Osteoblast (primary cell): ENCODE measurements around the gene OPCML. TPM values are rescaled to one million over a fixed set of nuclear protein-coding genes. Genes with fewer than 3 reads are reported as not detected.

Source experiments
- DNase-seq: peaks from one replicate; pipeline ENCODE4 v3.0.0; 2011; ENCODE audit warnings: low spot score, mixed read lengths; ENCODE audit not compliant: insufficient read length; ENCODE audit errors: missing footprints
- H2AFZ ChIP-seq: 2 replicates; pipeline ENCODE4 v1.6.0; 2011; ENCODE audit warnings: mild to moderate bottlenecking, low read length
- H3K27ac ChIP-seq: 2 replicates; pipeline ENCODE4 v1.5.1; 2011; ENCODE audit warnings: mild to moderate bottlenecking, low read depth, low read length, moderate library complexity
- H3K27me3 ChIP-seq: 2 replicates; pipeline ENCODE4 v1.6.0; 2012; ENCODE audit warnings: mild to moderate bottlenecking, control low read depth, inconsistent platforms, low read length, moderate library complexity; ENCODE audit not compliant: insufficient read depth
- H3K36me3 ChIP-seq: 2 replicates; pipeline ENCODE4 v1.5.1; 2011; ENCODE audit warnings: mild to moderate bottlenecking, low read length, control low read depth, moderate library complexity; ENCODE audit not compliant: insufficient read depth
- H3K4me1 ChIP-seq: 2 replicates; pipeline ENCODE4 v1.5.1; 2011; ENCODE audit warnings: mild to moderate bottlenecking, low read length, control low read depth, moderate library complexity; ENCODE audit not compliant: insufficient read depth
- H3K4me2 ChIP-seq: 2 replicates; pipeline ENCODE4 v1.6.0; 2011; ENCODE audit warnings: mild to moderate bottlenecking, low read length; ENCODE audit not compliant: insufficient read depth
- H3K4me3 ChIP-seq: fragments of 200-600 bp; sonication (generic); 3 replicates; pipeline ENCODE4 v1.5.1; 2012; ENCODE audit warnings: mild to moderate bottlenecking, low read length, inconsistent platforms; ENCODE audit not compliant: insufficient read depth
- H3K79me2 ChIP-seq: 2 replicates; pipeline ENCODE4 v1.6.0; 2012; ENCODE audit warnings: mild to moderate bottlenecking, low read length, control low read depth, inconsistent platforms; ENCODE audit not compliant: insufficient read depth
- H3K9me3 ChIP-seq: 2 replicates; pipeline ENCODE4 v1.5.1; 2011; ENCODE audit warnings: low read depth, low read length, control low read depth
- H4K20me1 ChIP-seq: 2 replicates; pipeline ENCODE4 v1.6.0; 2012; ENCODE audit warnings: mild to moderate bottlenecking, low read length, control low read depth; ENCODE audit not compliant: insufficient read depth
- CTCF ChIP-seq: IDR thresholded peaks from 2 replicates; pipeline ENCODE4 v1.5.1; 2011; ENCODE audit warnings: mild to moderate bottlenecking, low read depth, low read length, moderate library complexity; ENCODE audit errors: extremely low read depth
- total RNA-seq: library from RNA; depleted of rRNA; stranded (reverse); fragments of >200 nt; gene quantifications from 2 replicates; pipeline ENCODE4 v1.2.3, GENCODE V29; 2012

The OPCML gene
- total RNA-seq, 1 donor: 0.36 TPM

GRCh38 chr11:133107763-133108162 lies 424.5 kb downstream of the OPCML start:
- H2AFZ ChIP-seq: no peak overlapping the region
- TF ChIP-seq CTCF: no peak
- DNase-seq: no peak

GRCh38 chr11:133107136-133107535 lies 425.2 kb downstream of the OPCML start:
- no peak for TF ChIP-seq CTCF
- Histone ChIP-seq H3K4me2 (no peak overlapping the region), H3K27ac (no peak overlapping the region), H3K27me3 (no peaks in the 10 kb centered on the region), H3K79me2 (no peaks in the 10 kb centered on the region), H4K20me1 (no peaks in the 10 kb centered on the region), H3K4me1 (no peaks in the 10 kb centered on the region), H3K9me3 (no peaks in the 10 kb centered on the region), H3K4me3 (no peak overlapping the region), H3K36me3 (no peaks in the 10 kb centered on the region), H2AFZ (no peak overlapping the region)
- DNase-seq: no peak

More at GRCh38 chr11:133107763-133108162, 424.5 kb downstream of the OPCML start:
- no peaks in the 10 kb centered on the region for H4K20me1 ChIP-seq
- no peak overlapping the region for H3K27ac ChIP-seq
- no peaks in the 10 kb centered on the region for H3K9me3 ChIP-seq
- no peaks in the 10 kb centered on the region for H3K27me3 ChIP-seq
- no peak overlapping the region for H3K4me3 ChIP-seq
- H3K36me3 ChIP-seq: no peaks in the 10 kb centered on the region
- no peaks in the 10 kb centered on the region for H3K4me1 ChIP-seq
- no peak overlapping the region for H3K4me2 ChIP-seq
- no peaks in the 10 kb centered on the region for H3K79me2 ChIP-seq

GRCh38 chr11:133106417-133106816 lies 425.9 kb downstream of the OPCML start:
- no peak for TF ChIP-seq CTCF
- Histone ChIP-seq H3K27me3 (no peaks in the 10 kb centered on the region), H3K4me1 (no peaks in the 10 kb centered on the region)

GRCh38 chr11:133104009-133104744 lies 428.1 kb downstream of the OPCML start:
- no peak for DNase-seq
- no peak for TF ChIP-seq CTCF
- no peaks in the 10 kb centered on the region for H4K20me1 ChIP-seq
- no peaks in the 10 kb centered on the region for H3K79me2 ChIP-seq
- H3K4me3 ChIP-seq: no peak overlapping the region
- no peaks in the 10 kb centered on the region for H3K4me1 ChIP-seq
- no peak overlapping the region for H2AFZ ChIP-seq
- no peaks in the 10 kb centered on the region for H3K36me3 ChIP-seq
- H3K4me2 ChIP-seq: no peak overlapping the region
- H3K27ac ChIP-seq: no peak overlapping the region
- H3K9me3 ChIP-seq: no peaks in the 10 kb centered on the region
- H3K27me3 ChIP-seq: no peaks in the 10 kb centered on the region

More at GRCh38 chr11:133106417-133106816, 425.9 kb downstream of the OPCML start:
- no peaks in the 10 kb centered on the region for H4K20me1 ChIP-seq
- H3K9me3 ChIP-seq: no peaks in the 10 kb centered on the region
- H3K4me3 ChIP-seq: no peak overlapping the region
- no peak overlapping the region for H2AFZ ChIP-seq
- H3K27ac ChIP-seq: no peak overlapping the region
- no peak overlapping the region for H3K4me2 ChIP-seq
- no peaks in the 10 kb centered on the region for H3K36me3 ChIP-seq
- no peak for DNase-seq
- no peaks in the 10 kb centered on the region for H3K79me2 ChIP-seq
